HCT116 (cell line): ENCODE results near the gene ERBB4. TPM values are rescaled to one million over a fixed set of nuclear protein-coding genes. Genes with fewer than 3 reads are reported as not detected.

Experiments
- ATAC-seq: fragments of 200-7000 bp; cut with Tn5 transposase; 2 replicates; pipeline ENCODE4 v1.9.1; 2020; ENCODE audit warnings: mild to moderate bottlenecking, moderate library complexity
- BruUV-seq: library from RNA; stranded (reverse); fragments of 400-500 nt; replicated peaks from 2 replicates; lab custom pipeline; 2021; lab: Mats Ljungman, UMichigan
- CTCF ChIA-PET: fragments of 300-600 bp; sonication (Branson Sonifier 250); formaldehyde crosslinking; loops from one replicate; lab custom pipeline; 2021; ENCODE audit warnings: antibody characterized with exemption; lab: Charles Lee
- POLR2A ChIA-PET: fragments of 300-600, 350-600 bp; sonication (Branson Sonifier 250); formaldehyde crosslinking; loops from one replicate; lab custom pipeline; 2021; ENCODE audit warnings: antibody characterized with exemption; lab: Charles Lee
- RAD21 ChIA-PET, 2 experiments: fragments of 300-600 bp; sonication (Branson Sonifier 250); formaldehyde crosslinking; loops; one replicate each; lab custom pipeline; 2023; ENCODE audit warnings: low total read pairs in 2 of 2; ENCODE audit not compliant: uncharacterized antibody in 2 of 2, unreplicated experiment in 2 of 2, low non-redundant PET in 1 of 2; lab: Charles Lee
- DNase-seq: peaks from one replicate; pipeline ENCODE4 v3.0.0-alpha.2; 2010; ENCODE audit warnings: low read depth, low spot score
- H2AFZ ChIP-seq: fragments of 200-600 bp; shearing (Covaris generic), sonication (generic); 2 replicates; pipeline ENCODE4 v1.6.1; 2017; ENCODE audit warnings: low read depth, mixed run types, mixed read lengths, antibody characterized with exemption, low read length; ENCODE audit not compliant: poor library complexity, severe bottlenecking
- H3K27ac ChIP-seq: 2 replicates; pipeline ENCODE4 v1.5.1; 2012; ENCODE audit warnings: low read depth, low read length
- H3K27me3 ChIP-seq: fragments of 200-600 bp; sonication (generic); 2 replicates; pipeline ENCODE4 v1.6.1; 2016; ENCODE audit warnings: mixed run types, low read length, mixed read lengths; ENCODE audit not compliant: insufficient read depth
- H3K36me3 ChIP-seq, 2 experiments: fragments of 200-500 bp in 1 of 2; fragments of 200-600 bp in 1 of 2; sonication (Bioruptor generic) in 1 of 2; sonication (generic) in 1 of 2; 2 replicates each; pipeline versions ENCODE4 v1.5.1 to v1.6.1; 2014 to 2016; ENCODE audit warnings: low read length in 2 of 2, inconsistent platforms in 1 of 2, mixed read lengths in 1 of 2, mixed run types in 1 of 2; ENCODE audit not compliant: insufficient read depth in 2 of 2, control insufficient read depth in 1 of 2
- H3K4me1 ChIP-seq, 2 experiments: fragments of 200-600 bp in 1 of 2; sonication (generic) in 1 of 2; 2 replicates each; pipeline versions ENCODE4 v1.5.1 to v1.6.1; 2012 to 2017; ENCODE audit warnings: low read length in 2 of 2, inconsistent platforms in 1 of 2, mild to moderate bottlenecking in 1 of 2, mixed read lengths in 1 of 2, mixed run types in 1 of 2, moderate library complexity in 1 of 2; ENCODE audit not compliant: insufficient read depth in 2 of 2, control insufficient read depth in 1 of 2
- H3K4me2 ChIP-seq: fragments of 200-600 bp; sonication (generic); 2 replicates; pipeline ENCODE4 v1.6.1; 2017; ENCODE audit warnings: mixed run types, low read length, mixed read lengths
- H3K4me3 ChIP-seq, 2 experiments: fragments of 200-600 bp in 1 of 2; sonication (generic) in 1 of 2; replicated peaks in 1 of 2; 2 replicates each; pipeline ENCODE4 v1.5.1; 2011 to 2016; ENCODE audit warnings: low read length in 2 of 2, control low read depth in 1 of 2, low read depth in 1 of 2, mild to moderate bottlenecking in 1 of 2, mixed read lengths in 1 of 2, mixed run types in 1 of 2
- H3K79me2 ChIP-seq: fragments of 200-600 bp; sonication (generic); 2 replicates; pipeline ENCODE4 v1.6.1; 2017; ENCODE audit warnings: mild to moderate bottlenecking, mixed run types, low read length, moderate library complexity, mixed read lengths; ENCODE audit not compliant: insufficient read depth
- H3K9ac ChIP-seq: fragments of 200-600 bp; sonication (generic); 2 replicates; pipeline ENCODE4 v1.6.1; 2016; ENCODE audit warnings: low read length, mixed read lengths
- H3K9me2 ChIP-seq: fragments of 200-600 bp; sonication (generic), shearing (Covaris generic); 2 replicates; pipeline ENCODE4 v1.6.1; 2017; ENCODE audit warnings: mixed run types, mild to moderate bottlenecking, moderate library complexity; ENCODE audit not compliant: insufficient read depth
- H3K9me3 ChIP-seq, 2 experiments: fragments of 200-500 bp in 1 of 2; fragments of 200-600 bp in 1 of 2; sonication (Bioruptor generic) in 1 of 2; sonication (generic) in 1 of 2; 2 replicates each; pipeline ENCODE4 v1.6.1; 2014 to 2017; ENCODE audit warnings: low read length in 2 of 2, mixed read lengths in 2 of 2, inconsistent platforms in 1 of 2, low read depth in 1 of 2, mild to moderate bottlenecking in 1 of 2, mixed run types in 1 of 2, moderate library complexity in 1 of 2; ENCODE audit not compliant: control insufficient read depth in 1 of 2, insufficient read depth in 1 of 2
- H4K20me1 ChIP-seq: fragments of 200-600 bp; sonication (generic), shearing (Covaris generic); 2 replicates; pipeline ENCODE4 v1.6.1; 2017; ENCODE audit warnings: mixed run types, mild to moderate bottlenecking, moderate library complexity; ENCODE audit not compliant: insufficient read depth
- ATF3 ChIP-seq: IDR thresholded peaks from 2 replicates; pipeline ENCODE4 v1.6.1; 2012
- CBX3 ChIP-seq: IDR thresholded peaks from 2 replicates; pipeline ENCODE4 v1.6.1; 2012; ENCODE audit warnings: low read depth
- CEBPB ChIP-seq: IDR thresholded peaks from 2 replicates; pipeline ENCODE4 v1.6.1; 2012; ENCODE audit warnings: low read depth
- EGR1 ChIP-seq: IDR thresholded peaks from 2 replicates; pipeline ENCODE4 v1.6.1; 2012; ENCODE audit warnings: low read depth
- ELF1 ChIP-seq: IDR thresholded peaks from 2 replicates; pipeline ENCODE4 v1.6.1; 2012; ENCODE audit warnings: low read depth, borderline replicate concordance
- EZH2 ChIP-seq: fragments of 200-600 bp; sonication (generic); IDR thresholded peaks from 2 replicates; pipeline ENCODE4 v1.6.1; 2017; ENCODE audit warnings: antibody characterized with exemption, mixed run types
- FOSL1 ChIP-seq: IDR thresholded peaks from 2 replicates; pipeline ENCODE4 v1.6.1; 2012; ENCODE audit warnings: low read depth
- MAX ChIP-seq: IDR thresholded peaks from 2 replicates; pipeline ENCODE4 v1.6.1; 2012
- POLR2A ChIP-seq: IDR thresholded peaks from 2 replicates; pipeline ENCODE4 v1.7.0; 2011; ENCODE audit warnings: borderline replicate concordance; ENCODE audit not compliant: insufficient read depth, insufficient read length; ENCODE audit errors: extremely low read depth
- REST ChIP-seq: IDR thresholded peaks from 2 replicates; pipeline ENCODE4 v1.6.1; 2012; ENCODE audit warnings: low read depth
- SIN3A ChIP-seq: IDR thresholded peaks from 2 replicates; pipeline ENCODE4 v1.6.1; 2012; ENCODE audit warnings: low read depth
- YY1 ChIP-seq: IDR thresholded peaks from 2 replicates; pipeline ENCODE4 v1.6.1; 2011; ENCODE audit warnings: low read length, low read depth, moderate library complexity, mild to moderate bottlenecking; ENCODE audit not compliant: insufficient replicate concordance; ENCODE audit errors: extremely low read depth
- ZBTB33 ChIP-seq: IDR thresholded peaks from 2 replicates; pipeline ENCODE4 v1.6.1; 2011; ENCODE audit warnings: mild to moderate bottlenecking, low read length, moderate library complexity; ENCODE audit not compliant: insufficient replicate concordance; ENCODE audit errors: extremely low read depth
- ZFX ChIP-seq: fragments of 450-650 bp; IDR thresholded peaks from 2 replicates; pipeline ENCODE4 v1.6.1; 2017
- ZNF274 ChIP-seq: fragments of 200-500 bp; sonication (Bioruptor generic); IDR thresholded peaks from 2 replicates; pipeline ENCODE4 v1.6.1; 2014; ENCODE audit warnings: mild to moderate bottlenecking, low read depth, low read length, inconsistent platforms
- intact Hi-C: fragments of 100-400 bp; cut with micrococcal nuclease; formaldehyde crosslinking; loops from 2 replicates; pipeline ENCODE4 v1.10.0; 2022
- total RNA-seq: library from RNA; stranded (reverse); gene quantifications from one replicate; pipeline ENCODE4 v1.2.1, GENCODE V29; 2021; ENCODE audit not compliant: unreplicated experiment

The ERBB4 gene
- total RNA-seq, 1 experiment from 2014 or later = 0.10 TPM

- no TSS peak for BruUV-seq
- H3K4me1 ChIP-seq = no peaks in the 10 kb centered on the region
- no peaks in the 10 kb centered on the region for H4K20me1 ChIP-seq
- H2AFZ ChIP-seq = no peak overlapping the region
- H3K4me3 ChIP-seq = no peak overlapping the region
- H3K27me3 ChIP-seq = no peaks in the 10 kb centered on the region
- ChIA-PET RAD21 (no interaction called here), POLR2A (no interaction called here), CTCF (no interaction called here)
- DNase-seq = no peak
- no peaks in the 10 kb centered on the region for H3K36me3 ChIP-seq
- H3K9ac ChIP-seq = no peak overlapping the region
- intact Hi-C loops = no loop called here
- H3K9me2 ChIP-seq = no peaks in the 10 kb centered on the region
- ATAC-seq = no peak
- H3K27ac ChIP-seq = no peak overlapping the region
- H3K79me2 ChIP-seq = no peaks in the 10 kb centered on the region
- no peaks in the 10 kb centered on the region for H3K9me3 ChIP-seq
- H3K4me2 ChIP-seq = no peak overlapping the region
- TF ChIP-seq ZFX (no peak), EGR1 (no peak), MAX (no peak), EZH2 (no peak), ZNF274 (no peak), ZBTB33 (no peak), POLR2A (no peak), ATF3 (no peak)
Observed at GRCh38 chr2:211948932-211949331, 589.7 kb downstream of the ERBB4 start.

- intact Hi-C loops = no loop called here
- DNase-seq (no peak), ATAC-seq (no peak)
- H3K27ac ChIP-seq = no peak overlapping the region
- RAD21 ChIA-PET = no interaction called here
- no TSS peak for BruUV-seq
- H3K4me3 ChIP-seq = no peak overlapping the region
- H3K36me3 ChIP-seq = no peaks in the 10 kb centered on the region
- no peaks in the 10 kb centered on the region for H3K79me2 ChIP-seq
- no peaks in the 10 kb centered on the region for H3K9me3 ChIP-seq
- CTCF ChIA-PET = no interaction called here
- H3K4me1 ChIP-seq = no peaks in the 10 kb centered on the region
- POLR2A ChIA-PET = no interaction called here
- H3K9ac ChIP-seq = no peak overlapping the region
- H3K4me2 ChIP-seq = no peak overlapping the region
- H2AFZ ChIP-seq = no peak overlapping the region
- H3K9me2 ChIP-seq = no peaks in the 10 kb centered on the region
- no peaks in the 10 kb centered on the region for H3K27me3 ChIP-seq
- H4K20me1 ChIP-seq = no peaks in the 10 kb centered on the region
- TF ChIP-seq CBX3 (no peak), YY1 (no peak), MAX (no peak), EGR1 (no peak), CEBPB (no peak), ELF1 (no peak), REST (no peak), FOSL1 (no peak), ATF3 (no peak), SIN3A (no peak), ZNF274 (no peak), ZFX (no peak)
Observed at GRCh38 chr2:211946960-211947359, 591.6 kb downstream of the ERBB4 start.
